OCI-LY7 (cell line): Measurements from ENCODE around the gene CAV1. TPM values are rescaled to one million over a fixed set of nuclear protein-coding genes. Genes with fewer than 3 reads are reported as not detected.

Experiments used
- BruUV-seq: library from RNA; stranded (reverse); fragments of 400-500 nt; replicated peaks from 2 replicates; lab custom pipeline; 2021; lab: Mats Ljungman, UMichigan
- CTCF ChIA-PET: fragments of 300-600 bp; sonication (Branson Sonifier 250); formaldehyde crosslinking; loops from one replicate; lab custom pipeline; 2022; ENCODE audit warnings: antibody characterized with exemption; ENCODE audit not compliant: unreplicated experiment; lab: Charles Lee
- POLR2A ChIA-PET: fragments of 300-600 bp; sonication (Branson Sonifier 250); formaldehyde crosslinking; loops from one replicate; lab custom pipeline; 2022; ENCODE audit warnings: antibody characterized with exemption; lab: Charles Lee
- DNase-seq: peaks from one replicate; pipeline ENCODE4 v3.0.0-alpha.2; 2015; ENCODE audit warnings: low spot score
- H2AFZ ChIP-seq: fragments of 200-600 bp; sonication (generic), shearing (Covaris generic); 2 replicates; pipeline ENCODE4 v1.6.1; 2014; ENCODE audit warnings: mild to moderate bottlenecking, antibody characterized with exemption, low read length, moderate library complexity
- H3K27ac ChIP-seq: fragments of 200-600 bp; sonication (generic); 2 replicates; pipeline ENCODE4 v1.5.1; 2014; ENCODE audit warnings: mixed run types, low read depth, mild to moderate bottlenecking, moderate library complexity, low read length, inconsistent platforms; ENCODE audit not compliant: poor library complexity, severe bottlenecking
- H3K36me3 ChIP-seq: fragments of 200-600 bp; sonication (generic); 2 replicates; pipeline ENCODE4 v1.6.1; 2014; ENCODE audit warnings: mild to moderate bottlenecking, antibody characterized with exemption, low read length, moderate library complexity, mixed read lengths; ENCODE audit not compliant: insufficient read depth
- H3K4me1 ChIP-seq: fragments of 200-600 bp; sonication (generic); 2 replicates; pipeline ENCODE4 v1.5.1; 2014; ENCODE audit warnings: mild to moderate bottlenecking, low read length; ENCODE audit not compliant: insufficient read depth, poor library complexity, severe bottlenecking
- H3K4me2 ChIP-seq: fragments of 200-600 bp; sonication (generic); 2 replicates; pipeline ENCODE4 v1.6.1; 2014; ENCODE audit warnings: mild to moderate bottlenecking, low read length
- H3K4me3 ChIP-seq: fragments of 200-600 bp; sonication (generic); 2 replicates; pipeline ENCODE4 v1.5.1; 2014; ENCODE audit warnings: mild to moderate bottlenecking, low read depth, low read length; ENCODE audit not compliant: poor library complexity, severe bottlenecking
- H3K79me2 ChIP-seq: fragments of 200-600 bp; sonication (generic); 2 replicates; pipeline ENCODE4 v1.6.1; 2016; ENCODE audit warnings: low read depth, mild to moderate bottlenecking, low read length, moderate library complexity, mixed read lengths; ENCODE audit not compliant: insufficient read depth
- H3K9me2 ChIP-seq: fragments of 200-600 bp; sonication (generic); 2 replicates; pipeline ENCODE4 v1.6.1; 2016; ENCODE audit warnings: mild to moderate bottlenecking, low read length, mixed read lengths; ENCODE audit not compliant: insufficient read depth
- H3K9me3 ChIP-seq: fragments of 200-600 bp; sonication (generic); 2 replicates; pipeline ENCODE4 v1.6.1; 2014; ENCODE audit warnings: mild to moderate bottlenecking, mixed run types, low read length, mixed read lengths
- H4K20me1 ChIP-seq: fragments of 200-600 bp; sonication (generic); 2 replicates; pipeline ENCODE4 v1.6.1; 2014; ENCODE audit warnings: mild to moderate bottlenecking, antibody characterized with exemption, low read length, moderate library complexity, mixed read lengths; ENCODE audit not compliant: insufficient read depth
- EZH2phosphoT487 ChIP-seq: fragments of 200-600 bp; sonication (generic); IDR thresholded peaks from 2 replicates; pipeline ENCODE4 v1.6.1; 2018; ENCODE audit warnings: low read depth, borderline replicate concordance, mild to moderate bottlenecking, mixed run types, antibody characterized with exemption, low read length, moderate library complexity, mixed read lengths
- intact Hi-C: fragments of 100-400 bp; cut with micrococcal nuclease; formaldehyde crosslinking; loops from one replicate; pipeline ENCODE4 v1.10.0; 2022; ENCODE audit not compliant: unreplicated experiment
- total RNA-seq, 2 experiments: library from RNA; depleted of rRNA in 1 of 2; stranded (reverse); fragments of >200 nt in 1 of 2; shearing (Covaris generic) in 1 of 2; gene quantifications; 2 replicates each; pipeline ENCODE4 v1.2.3, GENCODE V29; 2014 to 2022
- TF ChIP-seq, protein P1 (sequence below): fragments of 200-600 bp; sonication (generic); conservative IDR thresholded peaks from 2 replicates; pipeline ENCODE4 v1.5.1; 2014; ENCODE audit warnings: mild to moderate bottlenecking, antibody characterized with exemption, low read length, moderate library complexity, mixed read lengths

Gene CAV1
- total RNA-seq, 2 experiments from 2014 or later: not detected

DNA sequence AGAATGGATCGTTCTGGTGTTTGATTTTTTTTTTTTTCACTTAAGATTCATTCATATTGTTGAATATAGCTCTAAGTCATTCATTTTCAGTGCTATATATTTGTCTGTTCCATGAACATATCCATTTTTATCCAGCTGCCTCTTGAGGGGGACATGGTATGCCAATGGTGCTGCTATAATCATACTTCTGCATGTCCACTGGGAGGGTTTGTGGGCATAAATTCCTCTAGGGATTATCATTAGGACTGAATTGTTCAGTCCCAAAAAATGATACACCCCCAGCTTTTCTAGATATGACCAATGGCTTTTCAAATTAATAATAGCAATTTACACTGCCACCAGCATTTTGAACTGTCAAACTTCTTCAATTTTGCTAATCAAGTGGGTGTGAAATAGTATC is 41.1 kb downstream of the CAV1 start:
- no TSS peak for BruUV-seq
- TF ChIP-seq EZH2phosphoT487: no peak
- TF ChIP-seq, protein P1, sequence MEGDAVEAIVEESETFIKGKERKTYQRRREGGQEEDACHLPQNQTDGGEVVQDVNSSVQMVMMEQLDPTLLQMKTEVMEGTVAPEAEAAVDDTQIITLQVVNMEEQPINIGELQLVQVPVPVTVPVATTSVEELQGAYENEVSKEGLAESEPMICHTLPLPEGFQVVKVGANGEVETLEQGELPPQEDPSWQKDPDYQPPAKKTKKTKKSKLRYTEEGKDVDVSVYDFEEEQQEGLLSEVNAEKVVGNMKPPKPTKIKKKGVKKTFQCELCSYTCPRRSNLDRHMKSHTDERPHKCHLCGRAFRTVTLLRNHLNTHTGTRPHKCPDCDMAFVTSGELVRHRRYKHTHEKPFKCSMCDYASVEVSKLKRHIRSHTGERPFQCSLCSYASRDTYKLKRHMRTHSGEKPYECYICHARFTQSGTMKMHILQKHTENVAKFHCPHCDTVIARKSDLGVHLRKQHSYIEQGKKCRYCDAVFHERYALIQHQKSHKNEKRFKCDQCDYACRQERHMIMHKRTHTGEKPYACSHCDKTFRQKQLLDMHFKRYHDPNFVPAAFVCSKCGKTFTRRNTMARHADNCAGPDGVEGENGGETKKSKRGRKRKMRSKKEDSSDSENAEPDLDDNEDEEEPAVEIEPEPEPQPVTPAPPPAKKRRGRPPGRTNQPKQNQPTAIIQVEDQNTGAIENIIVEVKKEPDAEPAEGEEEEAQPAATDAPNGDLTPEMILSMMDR: no peak
- H3K4me1 ChIP-seq: no peaks in the 10 kb centered on the region
- no peak overlapping the region for H3K4me3 ChIP-seq
- no peaks in the 10 kb centered on the region for H3K9me3 ChIP-seq
- no peaks in the 10 kb centered on the region for H3K9me2 ChIP-seq
- H3K27ac ChIP-seq: no peak overlapping the region
- intact Hi-C loops: no loop called here
- H3K4me2 ChIP-seq: no peak overlapping the region
- no peaks in the 10 kb centered on the region for H4K20me1 ChIP-seq
- no peak for DNase-seq
- no peaks in the 10 kb centered on the region for H3K36me3 ChIP-seq
- CTCF ChIA-PET: interaction anchor here (0.6 kb wide), 1 partner anchor 1318 kb away, joined by 3 read pairs; no protein-coding TSS in a partner anchor
- no peaks in the 10 kb centered on the region for H3K79me2 ChIP-seq
- POLR2A ChIA-PET: interaction anchor here (0.7 kb wide), 1 partner anchor 186 kb away, joined by 3 read pairs; no protein-coding TSS in a partner anchor
- H2AFZ ChIP-seq: no peak overlapping the region

DNA sequence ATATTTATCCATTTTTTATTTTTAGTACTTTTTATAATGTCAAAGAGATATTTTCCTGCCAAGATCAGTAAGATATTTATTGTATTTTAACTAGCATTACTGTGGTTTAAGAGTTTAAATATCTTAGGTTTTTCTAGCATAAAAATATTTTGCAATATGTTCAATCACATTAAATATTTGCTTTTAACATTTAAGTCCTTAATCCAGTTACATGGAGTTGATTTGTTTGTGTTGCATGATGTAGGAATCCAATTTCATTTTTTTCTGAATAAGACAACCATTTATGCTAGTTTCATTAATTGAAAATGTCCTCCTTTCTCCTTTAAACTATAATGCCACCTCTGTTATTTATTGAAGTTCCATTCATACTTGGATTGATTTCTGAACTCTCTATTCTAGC is 41.8 kb downstream of the CAV1 start:
- Histone ChIP-seq H2AFZ (no peak overlapping the region), H3K36me3 (no peaks in the 10 kb centered on the region), H4K20me1 (no peaks in the 10 kb centered on the region), H3K27ac (no peak overlapping the region), H3K4me3 (no peak overlapping the region), H3K4me2 (no peak overlapping the region), H3K9me3 (no peaks in the 10 kb centered on the region), H3K79me2 (no peaks in the 10 kb centered on the region), H3K4me1 (no peaks in the 10 kb centered on the region), H3K9me2 (no peaks in the 10 kb centered on the region)
- CTCF ChIA-PET: no interaction called here
- POLR2A ChIA-PET: interaction anchor here (1.3 kb wide), 1 partner anchor 24 kb away, joined by 3 read pairs; no protein-coding TSS in a partner anchor
- DNase-seq: no peak
- no TSS peak for BruUV-seq
- no peak for TF ChIP-seq EZH2phosphoT487
- TF ChIP-seq, protein P1: no peak
- intact Hi-C loops: no loop called here

DNA sequence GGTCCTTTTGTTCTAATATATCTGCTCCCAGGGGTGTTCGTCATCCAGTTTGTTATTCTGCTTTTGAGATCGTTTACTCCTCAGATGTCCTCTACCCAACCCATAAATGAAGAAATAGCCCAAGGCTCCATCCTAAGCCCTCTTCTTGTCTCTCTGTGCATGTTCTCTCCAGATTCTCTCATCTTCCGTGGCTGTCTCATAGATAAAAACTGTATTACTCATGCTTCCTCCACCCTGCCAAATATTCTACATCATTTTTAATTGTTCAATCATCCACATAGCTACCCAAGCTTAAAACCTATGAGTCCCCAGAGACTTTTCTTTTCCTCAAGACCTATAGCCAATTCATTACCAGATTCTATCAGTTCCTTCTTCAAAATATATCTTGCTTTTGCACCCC is 44.9 kb downstream of the CAV1 start:
- no peak for DNase-seq
- H3K4me1 ChIP-seq: peaks cover 5% of the 10 kb centered on the region
- no peaks in the 10 kb centered on the region for H3K79me2 ChIP-seq
- H3K9me3 ChIP-seq: no peaks in the 10 kb centered on the region
- ChIA-PET POLR2A (no interaction called here), CTCF (no interaction called here)
- no peak overlapping the region for H2AFZ ChIP-seq
- no peak for TF ChIP-seq EZH2phosphoT487
- TF ChIP-seq, protein P1: no peak
- no peak overlapping the region for H3K27ac ChIP-seq
- no peak overlapping the region for H3K4me2 ChIP-seq
- BruUV-seq: no TSS peak
- H4K20me1 ChIP-seq: no peaks in the 10 kb centered on the region
- intact Hi-C loops: no loop called here
- H3K36me3 ChIP-seq: no peaks in the 10 kb centered on the region
- no peak overlapping the region for H3K4me3 ChIP-seq
- no peaks in the 10 kb centered on the region for H3K9me2 ChIP-seq
